HepG2 (cell line): ENCODE data around the gene MADD. TPM values are rescaled to one million over a fixed set of nuclear protein-coding genes. Genes with fewer than 3 reads are reported as not detected.

Experiments used
- FOXK1 ChIP-seq: sonication (generic); formaldehyde crosslinking; IDR thresholded peaks from 2 replicates; pipeline ENCODE4 v1.4.0; 2020; ENCODE audit warnings: low read depth, missing genetic modification reagents, borderline replicate concordance
- KAT2B ChIP-seq: fragments of 150-350 bp; IDR thresholded peaks from 2 replicates; pipeline ENCODE4 v1.6.1; 2014; ENCODE audit warnings: low read depth, low read length, borderline replicate concordance
- KAT8 ChIP-seq: IDR thresholded peaks from 2 replicates; pipeline ENCODE4 v1.6.1; 2016; ENCODE audit warnings: missing genetic modification reagents, missing compliant biosample characterization
- KLF16 ChIP-seq, 2 experiments: sonication (generic) in 1 of 2; formaldehyde crosslinking in 1 of 2; IDR thresholded peaks; 2 replicates each; pipeline versions ENCODE4 v1.6.1 to v1.8.0; 2016 to 2023; ENCODE audit warnings: missing genetic modification reagents in 2 of 2, missing compliant biosample characterization in 1 of 2
- NFRKB ChIP-seq: fragments of 450-650 bp; IDR thresholded peaks from 2 replicates; pipeline ENCODE4 v1.6.1; 2017
- PBX3 ChIP-seq: sonication (generic); formaldehyde crosslinking; IDR thresholded peaks from 2 replicates; pipeline ENCODE4 v1.8.1; 2023; ENCODE audit warnings: missing genetic modification reagents, inconsistent platforms, borderline replicate concordance
- PRDM4 ChIP-seq: sonication (generic); formaldehyde crosslinking; IDR thresholded peaks from 2 replicates; pipeline ENCODE4 v1.9.0; 2021; ENCODE audit warnings: missing genetic modification reagents, borderline replicate concordance
- REL ChIP-seq: sonication (generic); formaldehyde crosslinking; conservative IDR thresholded peaks from 2 replicates; pipeline ENCODE4 v1.8.0; 2022; ENCODE audit warnings: mild to moderate bottlenecking, missing genetic modification reagents, moderate library complexity
- SIN3B ChIP-seq: fragments of 150-350 bp; IDR thresholded peaks from 2 replicates; pipeline ENCODE4 v1.6.1; 2014; ENCODE audit warnings: low read length
- SP1 ChIP-seq, 2 experiments: fragments of 450-650 bp in 1 of 2; sonication (generic) in 1 of 2; formaldehyde crosslinking in 1 of 2; IDR thresholded peaks; 2 replicates each; pipeline versions ENCODE4 v1.4.0 to v1.6.1; 2016 to 2020; ENCODE audit warnings: missing genetic modification reagents in 1 of 2
- SP2 ChIP-seq: sonication (generic); formaldehyde crosslinking; IDR thresholded peaks from 2 replicates; pipeline ENCODE4 v1.5.1; 2020; ENCODE audit warnings: mild to moderate bottlenecking, missing genetic modification reagents
- TEAD2 ChIP-seq: sonication (generic); formaldehyde crosslinking; IDR thresholded peaks from 2 replicates; pipeline ENCODE4 v1.9.0; 2021; ENCODE audit warnings: missing genetic modification reagents
- THRA ChIP-seq: sonication (generic); formaldehyde crosslinking; IDR thresholded peaks from 2 replicates; pipeline ENCODE4 v1.4.0; 2020; ENCODE audit warnings: missing genetic modification reagents, borderline replicate concordance
- THYN1 ChIP-seq: sonication (generic); formaldehyde crosslinking; IDR thresholded peaks from 2 replicates; pipeline ENCODE4 v1.8.1; 2023; ENCODE audit warnings: low read depth, mild to moderate bottlenecking, moderate library complexity, missing genetic modification reagents, borderline replicate concordance
- TMF1 ChIP-seq: sonication (generic); formaldehyde crosslinking; IDR thresholded peaks from 2 replicates; pipeline ENCODE4 v1.8.1; 2022; ENCODE audit warnings: low read depth, missing genetic modification reagents
- ZNF30 ChIP-seq: sonication (generic); formaldehyde crosslinking; IDR thresholded peaks from 2 replicates; pipeline ENCODE4 v1.5.0; 2020; ENCODE audit warnings: mild to moderate bottlenecking, missing genetic modification reagents
- ZNF510 ChIP-seq: sonication (generic); formaldehyde crosslinking; IDR thresholded peaks from 2 replicates; pipeline ENCODE4 v1.4.0; 2020; ENCODE audit warnings: low read depth, mild to moderate bottlenecking, missing genetic modification reagents
- ZNF709 ChIP-seq: sonication (generic); formaldehyde crosslinking; IDR thresholded peaks from 2 replicates; pipeline ENCODE4 v1.5.0; 2020; ENCODE audit warnings: mild to moderate bottlenecking, missing genetic modification reagents
- polyA plus RNA-seq, 8 experiments: library from polyadenylated mRNA; depleted of rRNA in 3 of 8; stranded (reverse) in 7 of 8; unstranded in 1 of 8; fragments of >200 nt; fragmentation: Illumina TruSeq in 4 of 8; extraction: Trizol in 4 of 8; gene quantifications; 2 replicates each; pipeline versions ENCODE4 v1.2.1 to v1.2.3, GENCODE V29; 2011 to 2016; ENCODE audit warnings: low read depth in 4 of 8, missing spikeins in 1 of 8, mixed read lengths in 1 of 8; ENCODE audit not compliant: insufficient read depth in 1 of 8
- total RNA-seq, 5 experiments: library from RNA; depleted of rRNA; stranded (reverse); fragments of >200 nt; fragmentation: Illumina TruSeq; extraction: Trizol; gene quantifications; 2 replicates each; pipeline ENCODE4 v1.2.3, GENCODE V29; 2016; ENCODE audit warnings: low read depth in 1 of 5

MADD gene
- total and polyA plus RNA-seq, 2 of the 13 experiments (the other 11 are each of a cell fraction or from before 2014, with no cell fraction given) = 18.0 to 29.2 TPM

GRCh38 chr11:47249378-47249715, 20.6 kb upstream of the MADD start (continued):
- no peak for TF ChIP-seq NFRKB
- no peak for TF ChIP-seq REL (CRISPR knock-in tag)
- TF ChIP-seq TMF1 (CRISPR knock-in tag) = no peak
- TF ChIP-seq ZNF709 (CRISPR knock-in tag) = no peak
- no peak for TF ChIP-seq FOXK1 (CRISPR knock-in tag)
- TF ChIP-seq KAT2B = no peak
- TF ChIP-seq SIN3B = no peak
- TF ChIP-seq SP1 (IDR thresholded peaks at IDR 0.05) = no peak
- TF ChIP-seq SP1 (CRISPR knock-in tag; IDR thresholded peaks at IDR 0.05) = no peak
- no peak for TF ChIP-seq ZNF510 (CRISPR knock-in tag)
- TF ChIP-seq ZNF30 (CRISPR knock-in tag) = no peak
- TF ChIP-seq PRDM4 (CRISPR knock-in tag) = no peak
- TF ChIP-seq SP2 (CRISPR knock-in tag) = no peak
- TF ChIP-seq THRA = no peak
- TF ChIP-seq PBX3 (CRISPR knock-in tag) = no peak
- TF ChIP-seq THYN1 (CRISPR knock-in tag) = no peak
- no peak for TF ChIP-seq TEAD2 (CRISPR knock-in tag)
- no peak for TF ChIP-seq KLF16 (CRISPR knock-in tag; IDR thresholded peaks at IDR 0.05)
- no peak for TF ChIP-seq KAT8 (CRISPR knock-in tag)
